Amniotic epithelial cell (primary cell): Measurements from ENCODE around the gene NXPE1.
A peak's percentile ranks its signal among the peaks of the same experiment; 100 is the strongest.
"Not testable (repeated sequence)": the region's sequence is repeated elsewhere in the genome, so short reads cannot be mapped to it uniquely, and the experiment has no call there.

Source experiments
- DNase-seq: peaks from one replicate; pipeline ENCODE4 v3.0.0-alpha.2; 2010; ENCODE audit warnings: low read depth

NXPE1 gene

GRCh38 chr11:114559425-114560310, at the start of gene NXPE1:
Gene NXPE1, minus strand, starts transcription at chr11:114559881. Its CDS starts 8,680 bp downstream, at chr11:114551201.
- peak; percentile 63 for DNase-seq

- DNase-seq: no peak
Measured at GRCh38 chr11:114609429-114609828, 49.7 kb upstream of the NXPE1 start.

GRCh38 chr11:114608605-114609004, 48.9 kb upstream of the NXPE1 start:
- DNase-seq: not testable (repeated sequence)

- DNase-seq: no peak
Measured at GRCh38 chr11:114607753-114608459, 48.2 kb upstream of the NXPE1 start.

- not testable (repeated sequence) for DNase-seq
Measured at GRCh38 chr11:114606802-114607075, 47.1 kb upstream of the NXPE1 start.

- peak; percentile 19 for DNase-seq
Measured at GRCh38 chr11:114606003-114606801, 46.5 kb upstream of the NXPE1 start.

GRCh38 chr11:114605370-114605769, 45.7 kb upstream of the NXPE1 start:
- DNase-seq: no peak

- no peak for DNase-seq
Measured at GRCh38 chr11:114604886-114605285, 45.2 kb upstream of the NXPE1 start.

GRCh38 chr11:114604179-114604813, 44.6 kb upstream of the NXPE1 start:
- DNase-seq: no peak

GRCh38 chr11:114603151-114603550, 43.5 kb upstream of the NXPE1 start:
- DNase-seq: not testable (repeated sequence)

- DNase-seq: no peak
Measured at GRCh38 chr11:114598461-114598860, 38.8 kb upstream of the NXPE1 start.

- no peak for DNase-seq
Measured at GRCh38 chr11:114596175-114596919, 36.7 kb upstream of the NXPE1 start.

GRCh38 chr11:114595571-114595970, 35.9 kb upstream of the NXPE1 start, which contains the start of gene NXPE4:
Gene NXPE4, minus strand, starts transcription at chr11:114595786. Its CDS starts 1,027 bp downstream, at chr11:114594759.
- no peak for DNase-seq

GRCh38 chr11:114594703-114595102, 35.0 kb upstream of the NXPE1 start:
- no peak for DNase-seq

- no peak for DNase-seq
Measured at GRCh38 chr11:114587398-114587953, 27.8 kb upstream of the NXPE1 start.

- no peak for DNase-seq
Measured at GRCh38 chr11:114586797-114587196, 27.1 kb upstream of the NXPE1 start.

- DNase-seq: no peak
Measured at GRCh38 chr11:114571712-114572111, 12.0 kb upstream of the NXPE1 start.

- DNase-seq: no peak
Measured at GRCh38 chr11:114569801-114570200, 10.1 kb upstream of the NXPE1 start.

- no peak for DNase-seq
Measured at GRCh38 chr11:114566276-114566675, 6.6 kb upstream of the NXPE1 start.

- DNase-seq: no peak
Measured at GRCh38 chr11:114564831-114565230, 5.2 kb upstream of the NXPE1 start.

GRCh38 chr11:114563077-114563476, 3.4 kb upstream of the NXPE1 start:
- peak; percentile 87 for DNase-seq
